IPS-15b (cell line): ENCODE data around the gene PLEKHH3.

Experiments used
- H3K27me3 ChIP-seq: one replicate; pipeline ENCODE4 v1.6.1; 2013; ENCODE audit warnings: low read length; ENCODE audit not compliant: control insufficient read depth, insufficient read depth
- H3K36me3 ChIP-seq: one replicate; pipeline ENCODE4 v1.6.1; 2013; ENCODE audit warnings: low read length; ENCODE audit not compliant: control insufficient read depth, insufficient read depth
- H3K4me1 ChIP-seq: one replicate; pipeline ENCODE4 v1.6.1; 2013; ENCODE audit warnings: mild to moderate bottlenecking, low read length; ENCODE audit not compliant: control insufficient read depth, insufficient read depth
- H3K4me3 ChIP-seq: one replicate; pipeline ENCODE4 v1.5.1; 2013; ENCODE audit warnings: low read depth, low read length
- H3K9ac ChIP-seq: one replicate; pipeline ENCODE4 v1.6.1; 2013; ENCODE audit warnings: low read depth, mild to moderate bottlenecking, low read length
- H3K9me3 ChIP-seq: one replicate; pipeline ENCODE4 v1.6.1; 2013; ENCODE audit warnings: mild to moderate bottlenecking, low read length; ENCODE audit not compliant: control insufficient read depth, insufficient read depth

PLEKHH3 gene

GRCh38 chr17:42684929-42685556 is 8.2 kb upstream of the PLEKHH3 start:
- Histone ChIP-seq H3K9ac (no peak overlapping the region), H3K9me3 (no peaks in the 10 kb centered on the region), H3K27me3 (peaks cover 46% of the 10 kb centered on the region), H3K4me1 (peaks cover 6% of the 10 kb centered on the region), H3K36me3 (peaks cover 5% of the 10 kb centered on the region), H3K4me3 (no peak overlapping the region)

- H3K9ac ChIP-seq, result peak overlapping the region; percentile 24
Measured at GRCh38 chr17:42683407-42684034, 6.7 kb upstream of the PLEKHH3 start.

GRCh38 chr17:42682722-42683403 is 6.1 kb upstream of the PLEKHH3 start:
- Histone ChIP-seq H3K9ac (peak overlapping the region; percentile 24), H3K4me1 (peaks cover 6% of the 10 kb centered on the region), H3K27me3 (peaks cover 49% of the 10 kb centered on the region), H3K4me3 (peak overlapping the region; percentile 77), H3K9me3 (no peaks in the 10 kb centered on the region), H3K36me3 (peaks cover 5% of the 10 kb centered on the region)

More at GRCh38 chr17:42683407-42684034, 6.7 kb upstream of the PLEKHH3 start:
- Histone ChIP-seq H3K9me3 (no peaks in the 10 kb centered on the region), H3K36me3 (peaks cover 5% of the 10 kb centered on the region), H3K4me1 (peaks cover 6% of the 10 kb centered on the region), H3K4me3 (peak overlapping the region; percentile 77), H3K27me3 (peaks cover 49% of the 10 kb centered on the region)

- Histone ChIP-seq H3K4me3 (peak within 1 kb of the TSS; percentile 77), H3K9ac (peak within 1 kb of the TSS; percentile 24), H3K36me3 (peaks cover 5% of the 10 kb centered on the region), H3K27me3 (peaks cover 49% of the 10 kb centered on the region), H3K4me1 (peaks cover 10% of the 10 kb centered on the region), H3K9me3 (no peaks in the 10 kb centered on the region)
Measured at GRCh38 chr17:42681976-42682721, 5.4 kb upstream of the PLEKHH3 start, which contains the start of gene CNTNAP1. Gene CNTNAP1 (plus strand): TSS chr17:42682531. CDS start chr17:42682830, 299 bp downstream.

- H3K9me3 ChIP-seq, result no peaks in the 10 kb centered on the region
- H3K36me3 ChIP-seq, result peaks cover under 1% of the 10 kb centered on the region
- H3K27me3 ChIP-seq, result peaks cover 46% of the 10 kb centered on the region
- H3K4me3 ChIP-seq, result peak overlapping the region; percentile 58
- H3K9ac ChIP-seq, result no peak overlapping the region
- H3K4me1 ChIP-seq, result peaks cover 10% of the 10 kb centered on the region
Measured at GRCh38 chr17:42680331-42680808, 3.6 kb upstream of the PLEKHH3 start.

- H3K9ac ChIP-seq, result peak overlapping the region; percentile 54
Measured at GRCh38 chr17:42679492-42680330, 2.9 kb upstream of the PLEKHH3 start.

GRCh38 chr17:42678951-42679491 is 2.2 kb upstream of the PLEKHH3 start:
- Histone ChIP-seq H3K36me3 (no peaks in the 10 kb centered on the region), H3K4me1 (peaks cover 14% of the 10 kb centered on the region), H3K9me3 (no peaks in the 10 kb centered on the region), H3K27me3 (peaks cover 43% of the 10 kb centered on the region), H3K4me3 (peak overlapping the region; percentile 58), H3K9ac (peak overlapping the region; percentile 54)

More at GRCh38 chr17:42679492-42680330, 2.9 kb upstream of the PLEKHH3 start:
- Histone ChIP-seq H3K4me1 (peaks cover 11% of the 10 kb centered on the region), H3K36me3 (no peaks in the 10 kb centered on the region), H3K27me3 (peaks cover 42% of the 10 kb centered on the region), H3K4me3 (peak overlapping the region; percentile 58), H3K9me3 (no peaks in the 10 kb centered on the region)

GRCh38 chr17:42677921-42678781 is 1.4 kb upstream of the PLEKHH3 start:
- Histone ChIP-seq H3K27me3 (peaks cover 40% of the 10 kb centered on the region), H3K9me3 (no peaks in the 10 kb centered on the region), H3K4me3 (peak overlapping the region; percentile 69), H3K36me3 (no peaks in the 10 kb centered on the region), H3K9ac (peak overlapping the region; percentile 81), H3K4me1 (peaks cover 14% of the 10 kb centered on the region)

- H3K9ac ChIP-seq, result no peak overlapping the region
- H3K36me3 ChIP-seq, result peaks cover 7% of the 10 kb centered on the region
- no peaks in the 10 kb centered on the region for H3K9me3 ChIP-seq
- H3K4me3 ChIP-seq, result peak overlapping the region; percentile 93
- peaks cover 17% of the 10 kb centered on the region for H3K4me1 ChIP-seq
- peaks cover 42% of the 10 kb centered on the region for H3K27me3 ChIP-seq
Measured at GRCh38 chr17:42677012-42677857, 441 bp upstream of the PLEKHH3 start.
